GM18499 (cell line): ENCODE data around the gene CHCT1.
"Not testable (repeated sequence)": the region's sequence is repeated elsewhere in the genome, so short reads cannot be mapped to it uniquely, and the experiment has no call there.

ENCODE experiments used
- ATAC-seq: cut with Tn5 transposase; IDR thresholded peaks from one replicate; pipeline ENCODE4 v1.9.1; 2021; ENCODE audit warnings: moderate number of reproducible peaks; ENCODE audit not compliant: insufficient read depth, unreplicated experiment

CHCT1 gene

DNA sequence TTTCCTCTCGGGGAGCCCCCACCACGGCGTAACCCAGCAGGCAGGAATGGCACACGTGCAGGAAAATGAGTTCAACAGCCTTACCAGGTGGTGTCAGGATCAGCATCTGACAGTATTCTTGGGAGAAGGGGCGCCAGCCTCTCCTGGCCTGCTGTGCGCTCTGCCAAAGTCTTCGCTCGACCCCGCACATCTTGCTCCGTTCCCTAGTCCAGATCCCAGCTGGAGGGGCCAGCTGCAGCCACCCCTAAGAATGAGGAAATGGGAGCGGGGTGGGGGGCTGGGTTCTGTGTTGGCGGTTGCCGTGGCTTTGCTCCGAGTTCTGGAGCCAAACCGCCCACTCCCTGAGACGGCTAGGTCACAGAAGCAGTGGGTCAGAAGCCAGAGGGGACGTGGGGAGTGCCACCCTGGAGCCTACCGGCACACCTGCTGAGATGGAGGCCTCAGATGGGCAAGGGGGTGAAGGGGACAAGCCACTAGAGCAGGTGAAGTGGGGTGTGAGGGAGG, at the start of gene CHCT1:
CHCT1 (plus strand) TSS at position 328 of the 504 bp plus-strand sequence; CDS start at position 432, 104 bp downstream.
- no peak for ATAC-seq

DNA sequence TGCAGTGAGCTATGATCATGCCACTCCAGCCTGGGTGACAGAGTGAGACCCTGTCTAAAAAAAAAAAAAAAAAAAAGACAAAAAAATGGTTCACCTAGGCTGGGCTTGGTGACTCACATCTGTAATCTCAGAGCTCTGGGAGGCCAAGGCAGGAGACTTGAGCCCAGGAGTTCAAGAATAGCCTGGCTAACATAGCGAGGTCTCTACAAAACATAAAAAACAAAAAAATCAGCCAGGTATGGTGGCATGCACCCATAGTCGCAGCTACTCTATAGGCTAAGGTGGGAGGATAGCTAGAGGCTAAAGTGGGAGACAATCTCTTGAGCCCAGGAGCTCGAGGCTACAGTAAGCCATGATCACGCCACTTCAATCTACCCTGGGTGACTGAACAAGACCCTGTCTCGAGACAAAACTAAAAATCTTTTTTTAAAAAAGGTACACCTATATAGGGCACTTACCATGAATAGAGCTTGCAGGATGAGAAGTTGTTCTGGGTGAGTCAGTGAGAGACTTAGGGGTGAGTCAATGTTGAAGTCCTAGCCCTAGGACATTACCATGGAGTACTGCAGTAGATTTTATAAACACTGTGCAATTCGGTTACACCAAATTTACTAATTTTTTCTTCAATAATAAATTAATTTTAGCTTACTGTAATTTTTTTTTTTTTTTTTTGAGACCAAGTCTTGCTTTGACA, 49.4 kb upstream of the CHCT1 start:
- no peak for ATAC-seq

DNA sequence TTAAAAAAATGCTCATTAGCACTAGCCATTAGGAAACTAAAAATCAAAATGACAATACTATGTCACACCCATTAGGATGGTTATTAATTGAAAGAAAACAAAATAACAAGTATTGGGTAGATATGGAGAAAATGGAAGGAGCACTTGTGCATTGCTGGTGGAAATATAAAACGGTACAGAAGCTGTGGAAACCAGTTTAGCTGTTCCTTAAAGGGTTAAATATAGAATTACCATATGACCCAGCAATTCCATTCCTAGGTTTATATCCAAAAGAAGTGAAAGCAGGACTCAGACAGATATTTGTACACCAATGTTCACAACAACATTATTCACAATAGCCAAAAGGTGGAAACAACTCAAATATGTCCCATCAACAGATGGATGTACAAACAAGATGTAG, 44.1 kb upstream of the CHCT1 start:
- not testable (repeated sequence) for ATAC-seq

DNA sequence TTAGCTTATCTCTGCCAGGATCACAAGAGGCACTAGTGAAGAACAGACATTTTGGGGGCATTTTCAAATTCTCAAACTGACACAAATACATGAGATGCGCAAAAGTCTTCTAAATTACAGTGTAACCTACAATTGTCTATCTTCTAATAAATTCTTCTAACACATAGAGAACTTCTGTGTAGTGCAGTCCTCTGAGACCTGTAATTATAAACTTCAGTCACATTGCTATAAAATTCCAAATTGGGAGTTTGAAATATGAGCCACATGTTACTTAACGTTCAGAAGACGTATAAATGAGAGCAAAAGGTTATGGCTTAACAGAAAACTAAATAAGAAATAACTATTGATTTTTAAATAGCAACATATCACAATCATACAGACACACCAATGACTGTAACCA, 42.8 kb upstream of the CHCT1 start:
- not testable (repeated sequence) for ATAC-seq

DNA sequence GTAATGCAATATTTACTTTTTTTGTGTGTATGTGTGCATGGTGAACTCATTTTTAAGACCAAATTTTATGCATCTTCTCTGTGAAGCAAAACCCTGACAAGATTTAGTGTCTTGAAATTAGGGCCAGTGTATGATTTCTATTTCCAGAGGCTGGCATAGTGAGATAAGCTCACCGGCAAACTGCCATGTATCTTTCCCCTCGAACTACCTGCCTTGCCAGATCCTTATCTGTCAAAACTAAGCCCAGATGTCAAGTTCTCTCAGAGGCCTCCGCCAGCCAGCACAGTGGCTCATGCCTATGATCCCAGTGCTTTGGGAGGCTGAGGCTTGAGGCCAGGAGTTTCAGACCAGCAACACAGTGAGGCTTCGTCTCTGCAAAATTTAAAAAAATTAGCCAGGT, 40.3 kb upstream of the CHCT1 start:
- ATAC-seq, result no peak

DNA sequence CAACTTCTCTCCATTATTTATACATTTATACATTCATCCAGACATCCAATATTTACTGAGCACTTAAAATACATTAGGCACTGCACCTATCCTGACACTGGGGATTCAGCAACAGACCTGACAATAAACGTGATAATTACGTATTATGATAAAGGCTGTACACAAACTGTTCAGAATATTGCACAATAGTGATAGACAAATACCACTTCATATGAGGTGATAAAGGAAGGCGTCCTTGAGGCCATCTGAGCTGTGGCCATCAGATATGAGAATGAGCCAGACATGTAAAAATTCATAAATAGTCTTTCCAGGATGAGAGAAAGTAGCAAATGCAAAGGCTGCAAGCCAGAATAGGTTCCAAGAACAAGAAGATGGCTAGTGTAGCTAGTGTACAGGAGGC, 38.9 kb upstream of the CHCT1 start:
- no peak for ATAC-seq

DNA sequence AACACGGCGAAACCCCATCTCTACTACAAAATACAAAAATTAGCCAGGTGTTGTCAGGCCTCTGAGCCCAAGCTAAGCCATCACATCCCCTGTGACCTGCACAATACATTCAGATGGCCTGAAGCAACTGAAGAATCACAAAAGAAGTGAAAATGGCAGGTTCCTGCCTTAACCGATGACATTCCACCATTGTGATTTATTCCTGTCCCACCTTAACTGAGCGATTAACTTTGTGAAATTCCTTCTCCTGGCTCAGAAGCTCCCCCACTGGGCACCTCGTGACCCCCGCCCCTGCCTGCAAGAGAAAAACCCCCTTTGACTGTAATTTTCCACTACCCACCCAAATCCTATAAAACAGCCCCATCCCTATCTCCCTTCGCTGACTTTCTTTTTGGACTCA, 37.4 kb upstream of the CHCT1 start:
- ATAC-seq, result not testable (repeated sequence)

DNA sequence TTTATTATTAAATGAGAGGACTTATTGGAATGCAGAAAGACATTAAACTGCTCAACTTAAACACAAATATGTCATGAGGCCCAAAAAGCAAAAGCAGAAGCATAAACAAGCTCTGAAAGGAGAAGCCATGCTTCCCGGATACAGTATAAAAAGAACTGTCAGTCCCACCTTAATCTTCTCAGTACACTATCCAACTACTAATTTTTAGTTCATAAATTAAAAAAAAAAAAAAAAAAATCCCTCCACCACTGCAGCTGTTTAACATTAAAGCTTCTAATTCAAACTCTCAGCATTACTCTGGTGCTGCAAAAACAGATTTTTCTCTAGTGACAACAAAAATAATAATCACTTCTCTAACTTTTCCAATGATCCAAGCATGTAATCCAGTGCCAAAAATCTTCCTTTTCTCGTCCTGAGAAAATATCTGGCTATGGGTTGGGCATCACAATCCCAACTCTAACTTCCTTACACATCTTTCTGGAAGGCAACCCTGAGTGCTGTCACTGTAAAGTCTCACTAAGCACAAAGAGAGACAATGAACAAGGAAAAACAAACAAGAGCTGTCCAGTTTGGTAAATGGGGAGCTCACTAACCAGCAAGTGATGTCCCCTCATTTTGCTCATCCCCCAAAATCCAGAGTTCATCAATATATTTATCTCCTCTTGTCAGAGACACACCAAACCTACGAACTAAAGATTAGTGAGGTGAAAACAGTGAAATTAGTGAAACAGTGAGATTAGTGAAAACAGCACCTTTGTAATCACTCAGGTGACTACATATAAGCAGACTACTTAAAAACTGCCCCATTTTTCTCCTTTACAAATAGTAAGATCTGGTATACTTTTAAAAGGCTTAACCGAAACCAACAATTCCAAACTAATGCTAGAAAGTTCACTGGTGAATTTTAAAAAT, 35.9 kb upstream of the CHCT1 start:
- ATAC-seq, result no peak

DNA sequence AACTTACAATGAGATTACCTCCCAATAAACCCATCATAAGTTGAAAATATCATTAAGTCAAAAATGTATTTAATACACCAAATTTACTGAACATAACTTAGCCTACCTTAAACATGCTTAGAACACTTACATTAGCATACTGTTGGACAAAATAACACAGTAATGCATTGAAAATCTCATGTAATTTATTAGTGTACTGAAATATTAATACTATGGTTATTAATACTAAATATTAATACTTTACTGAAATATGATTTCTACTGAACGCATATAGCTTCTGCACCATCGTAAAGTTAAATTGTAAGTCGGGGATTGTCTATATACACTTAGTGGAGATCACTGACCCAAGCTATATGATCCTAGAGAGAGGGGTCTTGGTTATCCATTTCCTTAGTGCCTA, 34.6 kb upstream of the CHCT1 start:
- ATAC-seq, result no peak

DNA sequence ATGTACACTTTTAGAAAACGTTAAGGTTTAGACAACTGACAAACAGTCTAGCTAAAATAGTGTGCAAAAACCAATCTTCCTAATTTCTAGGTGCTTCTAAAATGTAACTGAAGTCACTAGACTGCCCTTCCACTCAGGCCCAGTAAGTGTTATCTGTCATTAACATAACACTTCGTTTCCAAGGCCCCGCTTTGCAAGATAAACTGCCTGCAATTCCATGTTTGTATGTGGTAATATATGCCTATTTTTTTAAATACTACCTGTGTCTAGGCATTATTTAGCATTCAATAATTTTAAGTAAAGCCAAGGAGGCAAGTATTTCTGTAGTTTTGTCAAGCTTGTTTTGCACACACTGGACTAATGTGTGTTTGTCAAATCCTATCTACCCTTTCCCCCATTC, 33.5 kb upstream of the CHCT1 start:
- ATAC-seq, result no peak

DNA sequence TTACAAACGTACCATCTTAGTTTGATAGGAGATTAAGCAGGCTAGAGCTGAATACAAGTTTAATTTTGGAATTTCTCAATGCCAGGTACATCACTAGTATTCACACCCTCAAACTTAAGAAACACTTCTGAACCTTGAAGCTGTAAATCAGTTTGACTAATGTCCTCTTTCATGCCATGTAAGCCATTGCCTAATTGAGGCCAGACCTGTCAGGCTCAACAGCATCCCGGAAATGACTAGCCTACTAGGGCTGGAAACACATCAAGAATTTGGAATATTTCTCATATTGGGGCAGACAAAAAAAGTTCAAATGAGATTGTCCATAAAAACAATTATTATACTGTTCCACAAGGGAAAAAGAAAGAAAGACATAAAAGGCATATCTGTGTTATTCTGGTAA, 32.1 kb upstream of the CHCT1 start:
- no peak for ATAC-seq

DNA sequence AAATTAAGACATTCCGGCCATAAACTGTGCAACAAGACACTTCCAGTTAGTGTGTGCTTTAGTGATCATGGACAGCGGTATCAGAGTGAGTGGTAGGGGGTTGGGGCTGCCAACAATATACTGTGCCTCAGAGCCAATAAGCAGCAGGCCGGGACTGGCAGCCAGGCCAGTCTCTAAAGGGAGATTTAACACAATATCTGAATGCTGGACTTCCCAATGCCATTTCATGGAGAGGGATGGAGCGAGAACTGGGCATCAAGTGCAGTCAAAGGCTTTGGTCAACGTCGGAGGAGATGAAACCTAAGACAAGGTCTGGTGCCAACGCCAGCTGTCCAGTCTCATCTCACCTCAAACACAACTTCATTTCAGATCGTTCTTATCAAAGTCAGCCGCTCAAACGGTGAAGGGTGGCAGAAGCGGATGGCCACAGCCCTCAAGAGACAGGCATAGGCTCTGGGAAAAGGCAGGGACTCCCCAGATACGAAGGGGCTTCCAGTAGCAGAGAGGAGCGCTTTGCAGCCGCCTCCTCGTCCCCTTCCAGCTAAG, 31.3 kb upstream of the CHCT1 start:
- no peak for ATAC-seq

DNA sequence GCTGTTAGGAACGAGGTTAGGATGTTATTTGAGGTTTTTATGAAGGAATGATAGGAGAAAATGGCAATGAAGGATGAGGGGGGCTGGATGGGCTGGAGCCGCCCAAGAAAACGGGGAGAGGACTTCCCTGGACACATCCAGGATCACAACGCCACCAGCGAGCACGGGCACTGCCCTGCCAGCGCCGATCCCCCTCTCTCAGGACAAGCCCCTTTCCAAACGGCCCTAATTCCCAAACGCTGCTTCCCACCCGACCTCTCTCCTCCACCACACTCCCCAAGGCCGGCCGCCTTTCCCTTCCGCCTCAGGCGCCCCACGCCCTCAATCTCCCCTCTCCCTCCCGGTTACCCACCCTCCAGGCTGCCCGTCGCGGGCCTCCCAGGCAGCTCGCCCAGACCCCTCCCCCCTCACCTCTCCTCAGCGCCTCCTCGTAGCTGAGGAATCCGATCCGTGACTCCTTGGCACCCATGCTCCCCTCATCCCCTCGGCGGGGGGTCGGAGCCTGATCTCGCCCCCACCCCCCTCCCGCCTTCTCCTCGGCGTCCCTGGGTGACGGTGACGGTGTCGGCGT, 30.7 kb upstream of the CHCT1 start:
- no peak for ATAC-seq

DNA sequence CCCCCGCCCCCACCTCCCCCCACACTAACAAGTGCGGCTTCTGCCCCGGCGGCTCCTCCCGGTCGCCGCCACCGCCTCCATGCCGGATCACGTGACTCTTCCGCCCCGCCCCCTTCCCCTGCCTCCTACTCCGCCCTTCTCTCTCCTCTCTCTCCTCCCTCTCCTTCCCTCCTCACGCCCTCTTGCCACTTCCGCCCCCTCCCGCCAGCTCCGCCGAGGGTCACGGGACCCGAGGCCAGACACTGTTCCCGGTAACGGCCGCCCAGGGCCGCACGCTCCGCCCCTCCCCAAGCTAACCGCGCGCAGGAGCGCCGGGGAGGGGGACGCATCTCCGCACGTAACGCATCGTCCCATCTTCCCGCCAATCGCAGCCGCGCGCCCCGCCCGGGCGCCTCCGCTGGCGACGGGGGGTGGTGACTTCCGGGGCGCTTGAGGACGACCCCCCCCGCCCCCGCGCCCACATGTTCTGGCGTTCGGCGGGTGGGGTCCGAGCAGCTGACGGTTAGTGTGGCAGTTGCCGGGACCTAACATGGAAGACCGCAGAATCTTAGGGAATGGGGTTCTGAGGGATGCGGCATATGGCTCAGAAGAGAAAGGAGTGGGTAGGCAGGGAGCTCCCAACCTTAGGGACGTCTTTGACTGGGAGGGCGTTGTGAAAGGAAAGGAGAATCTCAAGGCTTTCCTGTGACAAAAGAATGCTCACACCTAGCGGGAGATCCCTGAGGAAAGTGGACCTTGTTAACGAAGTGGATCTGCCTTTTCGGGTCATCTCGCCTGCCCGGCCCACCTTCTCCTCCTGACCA, 30.0 kb upstream of the CHCT1 start, which contains the start of gene USP32:
USP32 (minus strand) TSS at position 92 of the 803 bp plus-strand sequence. CDS start 194 bp downstream, outside the sequence.
- peak; percentile 45 for ATAC-seq

DNA sequence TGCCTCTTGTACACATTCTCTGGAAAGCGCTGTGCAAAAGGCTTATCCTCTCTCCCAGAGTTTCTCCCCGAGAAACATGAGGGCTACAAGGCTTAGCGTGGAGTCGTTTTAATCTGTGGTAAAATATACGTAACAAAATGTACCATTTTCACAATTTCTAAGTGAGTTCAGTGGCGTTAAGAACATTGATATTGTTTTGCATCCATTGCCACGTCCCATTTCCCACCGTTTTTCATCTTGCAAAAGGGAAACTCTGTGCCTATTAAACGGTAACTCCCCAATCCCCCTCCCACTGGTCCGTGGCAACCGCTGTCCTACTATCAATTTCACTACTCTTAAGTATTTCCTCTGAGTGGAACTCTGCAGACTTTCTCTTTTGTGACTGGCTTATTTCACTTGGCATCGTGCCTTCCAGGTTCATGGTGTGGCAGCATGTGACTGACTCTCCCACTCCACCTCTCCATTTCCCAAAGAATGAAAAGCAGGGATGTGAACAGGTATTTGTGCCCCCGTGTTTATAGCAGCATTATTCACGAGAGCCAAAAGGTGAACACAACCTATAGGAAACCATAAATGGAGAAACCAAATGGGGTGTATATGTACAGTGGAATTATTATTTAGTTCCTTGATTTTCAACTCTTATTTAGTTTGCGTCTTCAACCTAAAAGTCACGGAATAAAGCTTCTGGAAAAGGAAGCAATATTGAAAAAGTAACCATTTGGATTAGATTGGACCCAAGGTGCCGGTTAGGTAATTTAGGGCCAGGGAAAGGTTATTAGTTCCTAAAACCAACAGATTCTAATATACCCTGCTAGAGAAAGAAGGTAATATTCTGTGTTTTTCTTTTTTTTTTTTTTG, 29.2 kb upstream of the CHCT1 start:
- ATAC-seq, result no peak

DNA sequence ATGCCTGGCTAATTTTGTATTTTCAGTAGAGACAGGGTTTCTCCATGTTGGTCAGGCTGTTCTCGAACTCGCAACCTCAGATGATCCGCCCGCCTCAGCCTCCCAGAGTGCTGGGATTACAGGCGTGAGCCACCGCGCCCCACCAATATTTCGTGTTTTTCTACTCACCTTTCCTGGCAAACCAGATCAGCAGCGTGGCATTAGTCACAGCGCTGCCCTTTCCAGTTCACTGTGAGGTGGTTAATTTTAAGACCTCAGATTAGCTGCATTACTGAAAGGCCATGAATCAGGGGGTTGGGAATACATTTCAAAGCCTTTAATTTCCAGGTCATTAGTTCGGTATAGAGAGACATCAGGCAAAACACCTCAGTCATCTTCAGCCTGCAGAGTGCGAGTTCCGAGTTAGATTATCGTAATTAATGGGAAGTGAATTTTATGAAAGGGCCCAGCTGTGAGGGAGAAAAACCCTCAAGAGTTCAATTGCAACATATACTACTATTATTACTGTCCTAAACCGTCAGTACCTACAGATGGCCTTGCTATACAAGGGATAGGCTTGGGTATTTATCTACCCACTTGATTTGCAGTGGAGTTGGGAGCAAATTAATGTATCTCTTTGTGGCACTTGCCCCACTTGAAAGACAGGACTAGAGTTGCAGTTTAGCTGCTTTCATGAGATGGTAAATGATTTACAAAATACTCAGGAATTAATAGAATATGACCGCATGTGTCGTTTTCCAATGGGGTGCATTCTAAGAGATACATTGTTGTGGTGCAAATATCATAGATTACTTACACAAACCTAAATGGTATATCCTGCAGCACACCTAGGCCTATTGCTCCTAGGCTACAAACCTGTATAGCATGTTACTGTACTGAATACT, 28.2 kb upstream of the CHCT1 start:
- no peak for ATAC-seq

DNA sequence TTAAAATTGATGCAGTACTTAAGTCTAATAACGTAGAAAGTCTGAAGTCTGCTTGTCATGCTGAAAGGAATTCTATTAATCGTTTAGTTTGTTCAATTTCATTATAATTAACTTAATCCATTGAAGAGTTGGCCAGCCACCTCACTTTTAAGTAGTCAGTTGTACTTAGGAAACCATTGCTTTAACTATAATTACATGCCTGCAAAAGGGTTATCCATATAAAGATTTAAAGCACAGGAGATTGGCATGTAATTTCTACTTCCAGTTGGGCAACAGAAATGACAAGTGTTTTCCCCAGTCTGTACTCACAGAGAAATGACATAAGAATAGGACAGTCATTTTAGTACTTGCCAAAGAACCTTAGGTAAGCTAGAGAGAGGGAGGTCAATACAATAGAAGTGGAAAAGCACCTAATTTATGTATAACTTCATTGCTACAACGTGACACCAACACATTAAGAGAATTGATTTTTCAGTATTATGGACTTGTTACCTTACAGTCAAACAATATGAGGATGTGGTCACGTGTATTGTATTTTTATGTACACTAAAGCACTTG, 26.7 kb upstream of the CHCT1 start:
- no peak for ATAC-seq

DNA sequence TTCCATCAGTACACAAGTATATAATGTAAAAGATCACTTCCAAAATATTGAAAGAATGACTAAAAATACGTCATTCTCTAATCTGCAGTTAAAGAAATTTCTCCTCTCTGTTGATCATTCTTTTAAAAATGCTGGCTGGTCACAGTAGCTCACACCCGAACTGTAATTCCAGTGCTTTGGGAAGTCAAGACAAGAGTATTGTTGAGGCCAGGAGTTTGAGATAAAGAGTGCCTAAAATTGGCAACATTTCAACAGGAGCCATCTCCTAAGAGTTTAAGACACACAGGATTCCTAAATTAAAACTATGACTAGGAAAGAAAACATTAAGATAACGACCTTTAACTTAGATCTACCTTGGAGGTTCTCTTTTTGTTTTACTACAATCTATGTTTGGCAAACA, 25.9 kb upstream of the CHCT1 start:
- no peak for ATAC-seq
